ENCODE results near the gene TULP4. TPM values are rescaled to one million over a fixed set of nuclear protein-coding genes. Genes with fewer than 3 reads are reported as not detected.
A peak's percentile ranks its signal among the peaks of the same experiment; 100 is the strongest.
"Not testable (repeated sequence)": the region's sequence is repeated elsewhere in the genome, so short reads cannot be mapped to it uniquely, and the experiment has no call there.

The TULP4 gene
- total and polyA plus RNA-seq, 2 donors = 5.9 to 57.1 TPM

- not testable (repeated sequence) for H3K27ac ChIP-seq (ENCODE audit: low read depth in 1 of 2, low read length in 1 of 2); H3K36me3 ChIP-seq (ENCODE audit: control insufficient read depth in 2 of 2, insufficient read depth in 2 of 2, low read length in 1 of 2); H3K4me1 ChIP-seq (ENCODE audit: control insufficient read depth in 2 of 2, insufficient read depth in 2 of 2, low read length in 2 of 2); H3K4me3 ChIP-seq (ENCODE audit: low read length in 2 of 2); DNase-seq (ENCODE audit: low read depth in 6 of 9, low spot score in 9 of 9); H3K27me3 ChIP-seq (ENCODE audit: control insufficient read depth in 2 of 2, insufficient read depth in 1 of 2, low read length in 1 of 2)
- peaks cover 2 to 23% of the 10 kb centered on the region in 2 donors for H3K9me3 ChIP-seq (ENCODE audit: control insufficient read depth in 2 of 2, insufficient read depth in 1 of 2, low read length in 1 of 2)
- 96% methylated on average over 10 of the region's 10 CpGs for WGBS
Observed at GRCh38 chr6:158300306-158301143, 11.7 kb upstream of the TULP4 start.

GRCh38 chr6:158301561-158301960 is 10.7 kb upstream of the TULP4 start:
- not testable (repeated sequence) for H3K4me3 ChIP-seq (ENCODE audit: low read length in 2 of 2); H3K4me1 ChIP-seq (ENCODE audit: control insufficient read depth in 2 of 2, insufficient read depth in 2 of 2, low read length in 2 of 2); H3K27me3 ChIP-seq (ENCODE audit: control insufficient read depth in 2 of 2, insufficient read depth in 1 of 2, low read length in 1 of 2); DNase-seq (ENCODE audit: low read depth in 6 of 9, low spot score in 9 of 9); H3K27ac ChIP-seq (ENCODE audit: low read depth in 1 of 2, low read length in 1 of 2); H3K36me3 ChIP-seq (ENCODE audit: control insufficient read depth in 2 of 2, insufficient read depth in 2 of 2, low read length in 1 of 2)
- WGBS = 98% methylated on average over 4 of the region's 4 CpGs
- H3K9me3 ChIP-seq (ENCODE audit: control insufficient read depth in 2 of 2, insufficient read depth in 1 of 2, low read length in 1 of 2) = peaks cover 2 to 16% of the 10 kb centered on the region in 2 donors

GRCh38 chr6:158302195-158302796 is 10.0 kb upstream of the TULP4 start:
- H3K27me3 ChIP-seq (ENCODE audit: control insufficient read depth in 2 of 2, insufficient read depth in 1 of 2, low read length in 1 of 2); H3K4me3 ChIP-seq (ENCODE audit: low read length in 2 of 2); H3K4me1 ChIP-seq (ENCODE audit: control insufficient read depth in 2 of 2, insufficient read depth in 2 of 2, low read length in 2 of 2); H3K9me3 ChIP-seq (ENCODE audit: control insufficient read depth in 2 of 2, insufficient read depth in 1 of 2, low read length in 1 of 2); H3K36me3 ChIP-seq (ENCODE audit: control insufficient read depth in 2 of 2, insufficient read depth in 2 of 2, low read length in 1 of 2); DNase-seq (ENCODE audit: low read depth in 6 of 9, low spot score in 9 of 9); H3K27ac ChIP-seq (ENCODE audit: low read depth in 1 of 2, low read length in 1 of 2): not testable (repeated sequence)
- 92% methylated on average over 7 of the region's 7 CpGs for WGBS

GRCh38 chr6:158303210-158303731 is 9.0 kb upstream of the TULP4 start:
- Histone ChIP-seq H3K27ac (ENCODE audit: low read depth in 1 of 2, low read length in 1 of 2) (no peak overlapping the region), H3K4me1 (ENCODE audit: control insufficient read depth in 2 of 2, insufficient read depth in 2 of 2, low read length in 2 of 2) (no peaks in the 10 kb centered on the region), H3K9me3 (ENCODE audit: control insufficient read depth in 2 of 2, insufficient read depth in 1 of 2, low read length in 1 of 2) (peaks cover 0 to 5% of the 10 kb centered on the region in 2 donors), H3K36me3 (ENCODE audit: control insufficient read depth in 2 of 2, insufficient read depth in 2 of 2, low read length in 1 of 2) (peaks cover 0 to 2% of the 10 kb centered on the region in 2 donors), H3K27me3 (ENCODE audit: control insufficient read depth in 2 of 2, insufficient read depth in 1 of 2, low read length in 1 of 2) (no peaks in the 10 kb centered on the region), H3K4me3 (ENCODE audit: low read length in 2 of 2) (no peak overlapping the region)
- WGBS = 89% methylated on average over 7 of the region's 7 CpGs
- DNase-seq (ENCODE audit: low read depth in 6 of 9, low spot score in 9 of 9) = no peak

GRCh38 chr6:158304254-158304653 is 8.0 kb upstream of the TULP4 start:
- DNase-seq (ENCODE audit: low read depth in 6 of 9, low spot score in 9 of 9) = no peak
- Histone ChIP-seq H3K27me3 (ENCODE audit: control insufficient read depth in 2 of 2, insufficient read depth in 1 of 2, low read length in 1 of 2) (no peaks in the 10 kb centered on the region), H3K9me3 (ENCODE audit: control insufficient read depth in 2 of 2, insufficient read depth in 1 of 2, low read length in 1 of 2) (no peaks in the 10 kb centered on the region), H3K4me3 (ENCODE audit: low read length in 2 of 2) (no peak overlapping the region), H3K27ac (ENCODE audit: low read depth in 1 of 2, low read length in 1 of 2) (no peak overlapping the region), H3K36me3 (ENCODE audit: control insufficient read depth in 2 of 2, insufficient read depth in 2 of 2, low read length in 1 of 2) (no peaks in the 10 kb centered on the region), H3K4me1 (ENCODE audit: control insufficient read depth in 2 of 2, insufficient read depth in 2 of 2, low read length in 2 of 2) (no peaks in the 10 kb centered on the region)

- Histone ChIP-seq H3K27me3 (ENCODE audit: control insufficient read depth in 2 of 2, insufficient read depth in 1 of 2, low read length in 1 of 2) (no peaks in the 10 kb centered on the region), H3K9me3 (ENCODE audit: control insufficient read depth in 2 of 2, insufficient read depth in 1 of 2, low read length in 1 of 2) (no peaks in the 10 kb centered on the region), H3K4me1 (ENCODE audit: control insufficient read depth in 2 of 2, insufficient read depth in 2 of 2, low read length in 2 of 2) (peaks cover 0 to 9% of the 10 kb centered on the region in 2 donors), H3K36me3 (ENCODE audit: control insufficient read depth in 2 of 2, insufficient read depth in 2 of 2, low read length in 1 of 2) (peaks cover 7 to 10% of the 10 kb centered on the region in 2 donors), H3K27ac (ENCODE audit: low read depth in 1 of 2, low read length in 1 of 2) (no peak overlapping the region), H3K4me3 (ENCODE audit: low read length in 2 of 2) (no peak overlapping the region)
- 90% methylated on average over 5 of the region's 5 CpGs for WGBS
- DNase-seq (ENCODE audit: low read depth in 6 of 9, low spot score in 9 of 9) = no peak
Observed at GRCh38 chr6:158309814-158310213, 2.5 kb upstream of the TULP4 start.

- Histone ChIP-seq H3K4me3 (ENCODE audit: low read length in 2 of 2) (no peak overlapping the region), H3K27ac (ENCODE audit: low read depth in 1 of 2, low read length in 1 of 2) (no peak overlapping the region), H3K4me1 (ENCODE audit: control insufficient read depth in 2 of 2, insufficient read depth in 2 of 2, low read length in 2 of 2) (peaks cover 0 to 9% of the 10 kb centered on the region in 2 donors), H3K9me3 (ENCODE audit: control insufficient read depth in 2 of 2, insufficient read depth in 1 of 2, low read length in 1 of 2) (no peaks in the 10 kb centered on the region), H3K27me3 (ENCODE audit: control insufficient read depth in 2 of 2, insufficient read depth in 1 of 2, low read length in 1 of 2) (no peaks in the 10 kb centered on the region), H3K36me3 (ENCODE audit: control insufficient read depth in 2 of 2, insufficient read depth in 2 of 2, low read length in 1 of 2) (peaks cover 10 to 19% of the 10 kb centered on the region in 2 donors)
- no peak for DNase-seq (ENCODE audit: low read depth in 6 of 9, low spot score in 9 of 9)
- WGBS = 52% methylated on average over 8 of the region's 8 CpGs
Observed at GRCh38 chr6:158311193-158311592, 1.1 kb upstream of the TULP4 start.

GRCh38 chr6:158311626-158312025 is 639 bp upstream of the TULP4 start:
- Histone ChIP-seq H3K27me3 (ENCODE audit: control insufficient read depth in 2 of 2, insufficient read depth in 1 of 2, low read length in 1 of 2) (no peaks in the 10 kb centered on the region), H3K9me3 (ENCODE audit: control insufficient read depth in 2 of 2, insufficient read depth in 1 of 2, low read length in 1 of 2) (peaks cover 0 to 2% of the 10 kb centered on the region in 2 donors), H3K4me3 (ENCODE audit: low read length in 2 of 2) (no peak overlapping the region), H3K36me3 (ENCODE audit: control insufficient read depth in 2 of 2, insufficient read depth in 2 of 2, low read length in 1 of 2) (peaks cover 10 to 19% of the 10 kb centered on the region in 2 donors), H3K4me1 (ENCODE audit: control insufficient read depth in 2 of 2, insufficient read depth in 2 of 2, low read length in 2 of 2) (peaks cover 0 to 9% of the 10 kb centered on the region in 2 donors), H3K27ac (ENCODE audit: low read depth in 1 of 2, low read length in 1 of 2) (no peak overlapping the region)
- DNase-seq (ENCODE audit: low read depth in 6 of 9, low spot score in 9 of 9) = peak in 1 of 9 donors; percentile 17
- 65% methylated on average over 4 of the region's 4 CpGs for WGBS

GRCh38 chr6:158312672-158313397 is 570 bp downstream of the TULP4 start:
- no peak for DNase-seq (ENCODE audit: low read depth in 6 of 9, low spot score in 9 of 9)
- peaks cover 0 to 4% of the 10 kb centered on the region in 2 donors for H3K9me3 ChIP-seq (ENCODE audit: control insufficient read depth in 2 of 2, insufficient read depth in 1 of 2, low read length in 1 of 2)
- H3K4me1 ChIP-seq (ENCODE audit: control insufficient read depth in 2 of 2, insufficient read depth in 2 of 2, low read length in 2 of 2) = peaks cover 0 to 9% of the 10 kb centered on the region in 2 donors
- peaks cover 10 to 19% of the 10 kb centered on the region in 2 donors for H3K36me3 ChIP-seq (ENCODE audit: control insufficient read depth in 2 of 2, insufficient read depth in 2 of 2, low read length in 1 of 2)
- no peak overlapping the region for H3K27ac ChIP-seq (ENCODE audit: low read depth in 1 of 2, low read length in 1 of 2)
- 96% methylated on average over 11 of the region's 11 CpGs for WGBS
- no peak overlapping the region for H3K4me3 ChIP-seq (ENCODE audit: low read length in 2 of 2)
- no peaks in the 10 kb centered on the region for H3K27me3 ChIP-seq (ENCODE audit: control insufficient read depth in 2 of 2, insufficient read depth in 1 of 2, low read length in 1 of 2)

Measured in thymus (tissue), 11 donors.